HG03064 (cell line): Measurements from ENCODE around the gene IQCK.

Experiments
- ATAC-seq: cut with Tn5 transposase; IDR thresholded peaks from one replicate; pipeline ENCODE4 v1.9.1; 2021; ENCODE audit warnings: low read depth; ENCODE audit not compliant: unreplicated experiment

The IQCK gene

DNA sequence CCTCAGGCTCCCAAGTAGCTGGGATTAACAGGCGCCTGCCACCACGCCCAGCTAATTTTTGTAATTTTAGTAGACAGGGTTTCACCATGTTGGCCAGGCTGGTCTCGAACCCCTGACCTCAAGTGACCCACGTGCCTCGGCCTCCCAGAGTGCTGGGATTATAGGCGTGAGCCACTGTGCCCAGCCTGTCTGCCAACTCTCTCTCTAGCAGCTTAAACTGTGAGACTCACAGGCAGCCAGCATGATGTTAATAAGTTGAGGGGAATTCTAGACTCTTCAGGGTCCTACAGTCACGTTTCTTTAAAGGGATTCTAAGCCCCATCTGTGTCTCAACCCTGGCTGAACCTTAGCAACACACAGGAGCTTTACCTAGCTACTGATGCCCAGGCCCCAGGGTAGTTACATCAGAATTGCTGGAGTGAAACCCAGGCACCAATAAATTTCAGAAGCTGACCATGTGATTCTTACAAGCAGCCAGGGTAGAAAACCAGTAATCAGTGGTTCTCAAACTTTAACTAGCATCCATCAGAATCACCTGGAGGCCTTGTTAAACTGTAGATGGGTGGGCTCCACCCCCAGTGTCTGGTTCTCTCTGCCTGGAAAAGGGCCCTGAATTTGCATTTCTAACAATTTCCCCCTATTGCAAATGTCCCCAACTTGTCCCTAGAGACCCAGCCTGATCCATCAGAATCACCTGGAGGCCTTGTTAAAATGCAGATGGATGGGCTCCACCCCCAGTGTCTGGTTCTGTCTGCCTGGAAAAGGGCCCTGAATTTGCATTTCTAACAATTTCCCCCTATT is 135.9 kb downstream of the IQCK start:
- ATAC-seq = no peak

DNA sequence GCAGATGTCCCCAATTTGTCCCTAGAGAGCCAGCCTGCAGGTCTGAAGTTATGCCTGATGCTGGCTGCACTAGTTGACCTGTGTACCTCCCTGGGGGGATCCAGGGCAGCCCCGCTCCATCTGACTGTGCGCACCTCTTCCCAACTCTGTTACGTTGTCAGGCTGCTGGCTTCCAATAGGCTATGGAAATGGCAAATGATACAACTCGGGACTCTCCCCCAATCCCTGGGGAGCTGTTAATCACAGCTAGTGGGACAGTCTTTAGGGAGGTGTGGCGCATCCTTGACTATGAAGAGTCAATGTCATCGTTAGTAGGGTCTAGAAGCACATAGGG is 136.4 kb downstream of the IQCK start:
- ATAC-seq = no peak

DNA sequence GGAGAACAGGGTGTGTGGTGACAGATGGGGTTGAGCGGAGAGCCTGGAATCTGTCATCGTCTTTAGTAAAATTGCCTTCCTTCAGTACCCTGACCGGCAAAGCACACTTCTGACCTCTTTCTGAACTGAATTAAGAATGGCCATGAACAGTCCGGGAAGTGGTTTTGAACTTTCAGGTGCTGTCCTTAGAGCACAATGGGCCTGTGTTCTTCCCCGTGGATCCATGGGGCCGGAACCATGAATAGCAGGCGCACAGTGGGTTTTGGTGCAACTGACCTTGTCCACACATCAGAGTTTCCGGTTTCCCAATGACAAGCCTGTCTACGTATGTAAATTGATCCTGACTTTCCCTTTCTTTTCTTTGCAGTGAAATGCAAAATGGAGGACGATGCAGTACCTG is 138.0 kb downstream of the IQCK start:
- ATAC-seq = no peak

DNA sequence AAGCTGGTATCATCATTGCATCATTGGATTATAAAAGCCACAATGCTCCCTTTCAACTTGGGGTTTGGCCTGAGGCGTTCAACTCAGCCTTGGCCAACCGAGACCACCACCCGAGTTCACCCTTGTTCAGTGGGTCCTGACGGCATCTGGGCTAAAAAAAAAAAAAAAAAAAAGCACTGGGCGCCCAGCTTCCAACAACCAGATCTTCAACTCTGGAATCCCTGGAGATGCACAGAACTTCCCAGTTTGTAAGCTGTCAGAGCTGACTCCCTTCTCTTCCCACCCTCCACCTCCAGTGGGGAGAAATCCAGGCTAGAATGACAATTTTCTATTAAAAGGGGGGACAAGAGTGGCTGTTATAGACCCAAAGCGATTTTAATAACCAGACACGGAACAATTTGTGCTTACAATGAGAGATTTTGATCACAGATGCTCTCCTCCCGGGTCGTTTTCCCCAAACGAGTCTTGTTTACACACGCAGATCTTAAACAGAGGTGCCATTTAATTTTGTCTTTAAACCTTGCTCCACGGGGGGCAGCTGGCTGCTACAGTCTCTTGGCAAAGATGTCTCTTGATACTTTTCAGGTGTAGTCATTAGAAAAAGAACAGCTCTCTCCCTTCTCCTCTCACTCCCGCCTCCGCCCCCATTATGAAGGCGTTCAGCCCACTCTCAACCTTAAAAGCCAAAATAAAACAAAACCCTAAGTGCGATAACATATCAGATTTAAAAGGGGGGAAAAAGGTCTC is 139.7 kb downstream of the IQCK start:
- no peak for ATAC-seq

DNA sequence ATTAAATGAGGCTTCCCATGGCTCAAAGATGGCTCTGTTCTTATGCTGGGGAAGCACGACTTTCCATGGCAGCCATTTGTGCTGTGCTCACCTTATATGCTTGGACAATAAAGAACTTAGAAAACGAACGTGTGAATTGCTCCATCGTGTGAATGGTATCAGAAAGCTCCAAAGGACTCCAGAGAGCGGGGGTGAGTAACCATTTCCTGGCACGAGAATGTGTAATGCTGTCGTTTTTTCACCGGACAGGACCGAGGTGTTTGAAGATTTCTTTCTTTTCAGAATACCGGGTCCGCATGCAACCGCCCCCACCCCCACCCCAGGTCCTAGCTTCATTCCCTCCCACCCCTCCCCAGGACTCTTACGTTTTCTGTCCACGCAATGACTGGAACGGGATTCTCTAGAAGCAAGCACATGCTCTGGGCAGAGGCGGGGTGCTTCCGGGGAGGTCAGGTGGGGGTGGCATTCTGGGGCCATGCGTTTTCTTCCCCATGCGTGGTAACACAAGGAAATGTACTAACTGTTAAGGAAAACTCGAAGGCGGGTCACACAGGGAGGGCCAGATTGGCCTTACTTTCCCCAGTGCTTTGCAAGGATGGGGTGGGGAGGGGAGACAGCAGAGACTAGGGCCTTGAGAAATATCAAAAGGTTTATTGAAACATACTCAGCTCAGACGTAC is 140.4 kb downstream of the IQCK start:
- ATAC-seq = no peak

DNA sequence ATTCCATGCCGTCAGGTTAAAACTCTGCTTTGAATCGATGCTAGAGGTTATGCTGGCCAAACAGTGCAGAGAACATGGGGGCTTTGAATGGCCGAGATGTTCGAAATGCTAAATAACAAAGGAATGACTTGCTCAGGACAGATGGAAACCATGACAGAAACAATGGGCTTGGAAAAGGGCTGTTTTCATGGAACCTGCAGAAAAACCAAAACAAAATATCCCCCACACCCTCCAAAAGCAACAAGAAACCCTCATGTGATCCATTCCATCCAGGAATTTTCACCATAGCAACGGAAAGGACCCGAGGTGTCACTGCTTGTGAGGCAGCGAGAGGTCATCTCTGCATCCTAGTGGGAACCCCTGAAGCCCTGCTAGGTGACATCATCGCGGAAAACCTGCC is 141.1 kb downstream of the IQCK start:
- ATAC-seq = no peak

DNA sequence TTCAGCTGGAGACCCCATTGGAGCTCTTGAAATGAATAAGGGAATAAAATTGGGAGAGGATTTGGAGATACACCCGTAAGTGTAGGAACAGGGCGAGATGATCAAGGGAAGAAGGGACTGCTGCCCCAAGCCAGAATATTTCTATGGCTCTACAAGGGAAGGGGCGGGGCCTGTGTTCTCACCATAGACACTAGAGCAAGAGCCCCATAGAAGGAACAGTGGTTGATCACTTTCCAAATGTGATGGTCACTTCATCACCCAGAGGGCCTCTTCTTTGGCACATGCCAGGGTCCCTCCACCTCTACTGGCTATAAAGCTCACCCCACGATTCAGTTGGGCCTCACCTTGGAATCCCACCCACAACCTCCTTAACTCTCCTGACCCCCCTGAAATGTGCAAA is 141.5 kb downstream of the IQCK start:
- ATAC-seq = no peak

DNA sequence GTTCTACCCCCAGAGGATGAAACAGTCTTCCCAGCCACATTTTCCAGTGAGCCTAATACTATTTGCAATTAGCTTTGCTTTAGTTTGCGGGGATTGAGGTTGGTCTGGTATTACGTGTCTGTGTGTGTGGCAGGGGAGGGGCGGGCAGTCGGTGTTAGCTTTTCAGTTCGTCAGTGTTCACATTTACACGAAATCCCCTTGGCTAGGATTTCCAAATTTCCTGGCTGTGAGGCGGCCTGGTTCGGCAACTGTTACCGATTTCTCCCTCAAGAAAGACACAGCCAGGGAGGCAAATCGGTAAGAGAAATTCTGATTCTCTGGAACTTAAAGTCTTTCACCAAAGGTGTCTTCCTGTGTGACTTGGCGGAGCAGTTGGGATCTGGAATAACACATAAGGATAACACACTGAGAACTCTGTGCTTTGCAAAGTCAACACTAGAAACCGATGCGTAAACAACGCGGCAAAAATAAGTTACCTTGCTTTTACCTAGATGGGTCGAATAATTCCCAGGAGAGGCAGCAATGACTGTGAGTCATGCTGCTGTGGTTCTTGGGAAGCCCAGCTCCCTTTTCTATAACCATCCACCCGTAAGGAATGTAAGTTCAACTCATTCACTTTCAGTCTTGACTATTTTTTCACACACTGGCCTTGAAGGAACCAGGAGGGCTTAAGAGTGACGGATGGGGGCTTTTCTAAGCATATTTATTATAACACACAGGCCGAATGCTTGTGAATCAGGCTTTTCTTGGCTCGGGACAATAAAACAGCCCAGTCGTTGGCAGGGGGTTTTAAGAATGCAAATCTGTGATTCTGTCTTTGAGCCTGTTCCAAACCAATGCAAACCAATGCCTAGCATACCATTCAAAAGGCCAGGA is 142.3 kb downstream of the IQCK start:
- no peak for ATAC-seq

DNA sequence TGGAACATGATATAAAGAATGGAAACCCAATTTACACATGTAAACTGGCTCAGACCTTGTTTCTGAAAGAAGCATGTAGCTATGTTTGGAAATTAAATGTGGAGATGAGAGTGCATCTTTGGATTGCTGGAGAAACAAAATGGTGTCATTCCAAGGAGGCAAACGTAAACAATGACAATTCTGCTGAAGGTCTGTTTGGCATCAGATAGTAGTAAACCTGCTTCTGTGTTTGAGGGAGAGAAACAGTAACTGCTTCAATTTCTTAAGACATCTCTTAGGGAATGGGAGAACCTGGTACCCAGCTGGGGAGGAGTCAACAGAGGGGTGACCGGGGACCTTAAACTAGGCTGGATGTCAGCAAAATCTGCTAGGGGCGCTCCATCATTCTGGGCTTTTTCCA is 143.1 kb downstream of the IQCK start:
- no peak for ATAC-seq

DNA sequence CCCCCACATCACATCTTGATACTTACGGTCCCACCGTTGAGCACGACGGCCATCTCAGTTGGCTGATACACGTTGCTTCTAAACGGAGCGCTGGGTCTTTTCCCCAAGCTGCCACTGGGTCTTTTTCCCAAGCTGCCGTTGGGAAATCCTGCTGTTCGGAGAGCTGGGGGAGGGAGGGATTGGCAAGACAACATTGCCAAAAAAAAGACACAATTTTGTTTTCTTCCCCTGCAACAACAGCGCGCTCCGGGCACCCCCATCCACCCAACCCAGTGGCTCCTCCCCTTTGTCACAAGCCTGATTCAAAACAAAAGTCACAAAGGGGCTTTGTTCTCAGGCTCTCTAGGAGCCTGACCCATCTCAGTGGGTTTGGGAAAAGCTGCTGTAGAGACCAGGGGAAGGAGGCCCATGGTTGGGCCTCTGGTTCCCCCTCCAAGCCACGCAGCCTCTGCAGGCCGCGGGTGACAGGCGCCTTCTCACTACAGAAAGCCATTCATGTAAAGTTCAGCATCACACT is 143.8 kb downstream of the IQCK start:
- ATAC-seq = no peak

DNA sequence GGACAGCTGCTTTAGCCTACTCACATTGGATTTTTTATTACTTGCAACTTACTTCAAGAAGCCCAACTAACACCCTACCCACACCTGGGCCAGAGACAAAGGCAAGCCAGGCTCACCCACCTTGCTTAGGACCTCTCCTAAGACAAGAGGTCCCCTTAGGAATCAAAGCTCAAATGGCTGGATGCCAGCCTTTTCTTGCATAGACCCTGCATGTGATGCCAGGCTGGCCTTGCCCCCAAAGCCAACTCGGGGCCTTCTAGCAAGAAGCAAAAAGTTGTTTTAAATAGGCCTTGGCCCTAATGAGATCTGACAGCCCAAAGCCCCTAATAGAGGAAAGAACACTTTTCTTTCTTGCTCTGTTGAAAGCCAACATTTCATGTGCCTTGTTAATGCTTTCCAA is 145.9 kb downstream of the IQCK start:
- ATAC-seq = no peak

DNA sequence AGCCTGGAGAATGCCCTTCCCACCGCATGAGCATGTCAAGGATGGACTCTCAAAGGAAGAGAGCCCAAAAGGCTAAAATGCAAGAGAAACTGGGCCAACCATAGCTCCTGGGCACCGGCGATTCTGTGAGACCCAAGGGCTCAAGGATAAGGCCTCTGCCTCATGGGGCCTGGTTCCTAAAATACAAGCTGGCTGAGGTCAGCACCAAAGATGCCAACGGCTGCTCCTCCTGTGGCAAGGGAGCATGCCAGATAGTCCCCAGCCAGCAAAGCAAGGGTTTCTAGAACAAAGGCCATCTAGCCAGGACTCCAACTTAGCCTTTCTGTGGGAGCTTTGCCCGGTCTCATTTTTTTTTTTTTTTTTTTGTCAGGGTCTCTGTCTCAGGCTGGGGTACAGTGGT is 146.5 kb downstream of the IQCK start:
- no peak for ATAC-seq

DNA sequence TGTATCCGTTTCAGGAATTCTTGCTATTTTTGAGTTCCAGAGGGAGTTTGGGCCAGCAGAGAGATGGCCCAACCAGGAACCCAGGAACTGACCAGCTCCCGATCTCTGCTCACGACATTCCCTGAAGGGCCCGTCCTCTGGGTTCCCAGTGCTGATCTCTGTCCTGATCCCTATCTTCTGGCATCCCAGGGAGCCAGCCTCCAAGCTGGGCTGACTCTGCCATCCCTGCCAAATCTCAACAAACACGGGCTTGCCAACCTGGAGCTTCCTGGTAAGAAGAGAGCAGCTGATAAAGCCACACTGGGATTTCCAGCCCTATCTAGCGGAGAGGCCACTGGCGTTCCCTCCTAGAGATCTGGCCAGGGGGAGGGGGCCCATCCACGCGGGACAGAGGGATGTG is 150.3 kb downstream of the IQCK start:
- ATAC-seq = no peak

DNA sequence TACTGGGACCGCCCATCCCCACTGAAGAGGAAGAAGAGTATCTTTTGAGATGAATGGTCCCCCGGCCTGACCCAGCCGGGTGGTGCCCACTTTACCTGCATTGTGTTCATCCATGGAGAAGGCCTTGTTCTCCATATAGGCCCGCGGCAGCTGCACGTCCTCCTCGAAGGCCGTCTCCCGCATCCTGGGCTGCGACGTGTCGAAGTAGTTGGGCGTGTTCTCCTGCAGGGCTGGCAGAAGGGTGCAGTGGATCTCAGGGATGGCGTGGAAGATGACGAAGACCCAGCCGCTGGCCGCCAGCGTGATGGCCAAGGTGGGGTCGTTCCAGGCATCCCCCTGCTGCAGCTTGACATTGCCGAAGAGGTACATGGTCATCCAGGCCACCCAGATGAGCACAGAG is 153.7 kb downstream of the IQCK start:
- ATAC-seq = no peak

DNA sequence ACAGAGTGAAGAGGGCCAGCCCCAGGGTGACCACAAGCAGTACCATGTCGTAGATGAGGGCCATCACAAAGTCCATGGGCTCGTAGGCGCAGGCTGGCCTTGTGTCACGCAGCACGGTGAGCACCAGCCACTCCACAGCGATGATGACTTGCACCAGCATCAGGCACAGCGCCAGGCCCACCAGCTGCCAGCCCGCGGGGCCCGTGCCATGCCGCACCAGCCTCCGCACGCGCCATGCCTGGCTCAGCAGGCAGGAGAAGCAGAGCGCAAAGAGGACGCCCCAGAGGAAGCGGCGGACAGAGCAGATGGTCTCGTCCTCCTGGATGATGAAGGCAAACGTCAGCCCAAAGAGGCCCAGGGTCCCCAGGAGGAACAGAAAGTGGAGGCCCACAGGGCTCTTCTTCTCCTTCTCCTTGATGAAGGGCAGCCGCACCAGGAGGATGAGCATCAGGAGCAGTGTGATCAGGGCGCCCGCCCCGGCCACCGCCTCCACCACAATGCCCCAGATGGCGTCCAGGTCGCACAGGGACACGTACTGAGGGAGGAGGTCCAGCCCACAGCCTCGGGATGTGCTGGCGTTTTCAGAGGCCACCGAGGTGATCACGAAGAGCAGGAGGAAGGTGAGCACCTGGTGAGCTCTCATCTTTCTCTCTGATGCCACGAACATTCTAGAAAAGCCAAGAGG is 154.2 kb downstream of the IQCK start:
- ATAC-seq = no peak

DNA sequence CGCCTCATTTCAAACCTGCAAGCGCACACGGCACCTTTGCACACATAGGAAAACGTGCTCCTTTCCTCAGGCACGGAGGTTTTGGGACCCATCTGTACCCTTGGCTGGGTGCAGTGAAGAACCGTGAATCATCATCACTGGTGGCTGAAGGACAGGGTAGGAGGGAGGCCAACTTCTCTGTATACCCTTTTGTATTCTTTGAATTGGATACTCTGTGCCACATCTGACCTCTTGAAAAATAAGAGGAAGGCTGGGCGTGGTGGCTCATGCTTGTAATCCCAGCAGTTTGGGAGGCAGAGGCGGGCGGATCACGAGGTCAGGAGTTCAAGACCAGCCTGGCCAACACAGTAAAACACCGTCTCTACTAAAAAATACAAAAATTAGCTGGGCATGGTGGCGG is 154.9 kb downstream of the IQCK start:
- ATAC-seq = no peak

DNA sequence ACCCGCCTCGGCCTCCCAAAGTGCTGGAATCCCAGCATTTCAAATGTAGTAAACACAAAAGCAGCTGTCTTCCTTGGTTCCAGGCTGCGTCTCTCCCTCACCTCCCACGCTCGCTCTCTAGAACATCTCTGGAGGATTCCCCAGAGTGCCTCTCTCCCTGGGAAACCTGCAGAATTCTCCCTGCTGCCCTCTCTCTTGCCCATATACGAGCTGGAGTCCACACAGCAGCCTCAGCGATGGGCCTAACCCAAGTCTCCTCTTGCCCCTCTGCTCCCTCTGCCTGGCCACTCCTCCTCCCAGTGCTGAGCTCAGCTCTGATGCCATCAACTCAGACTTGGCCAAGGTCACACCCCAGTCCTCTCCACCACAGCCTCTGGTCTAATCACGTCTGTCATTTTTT is 156.0 kb downstream of the IQCK start:
- no peak for ATAC-seq

DNA sequence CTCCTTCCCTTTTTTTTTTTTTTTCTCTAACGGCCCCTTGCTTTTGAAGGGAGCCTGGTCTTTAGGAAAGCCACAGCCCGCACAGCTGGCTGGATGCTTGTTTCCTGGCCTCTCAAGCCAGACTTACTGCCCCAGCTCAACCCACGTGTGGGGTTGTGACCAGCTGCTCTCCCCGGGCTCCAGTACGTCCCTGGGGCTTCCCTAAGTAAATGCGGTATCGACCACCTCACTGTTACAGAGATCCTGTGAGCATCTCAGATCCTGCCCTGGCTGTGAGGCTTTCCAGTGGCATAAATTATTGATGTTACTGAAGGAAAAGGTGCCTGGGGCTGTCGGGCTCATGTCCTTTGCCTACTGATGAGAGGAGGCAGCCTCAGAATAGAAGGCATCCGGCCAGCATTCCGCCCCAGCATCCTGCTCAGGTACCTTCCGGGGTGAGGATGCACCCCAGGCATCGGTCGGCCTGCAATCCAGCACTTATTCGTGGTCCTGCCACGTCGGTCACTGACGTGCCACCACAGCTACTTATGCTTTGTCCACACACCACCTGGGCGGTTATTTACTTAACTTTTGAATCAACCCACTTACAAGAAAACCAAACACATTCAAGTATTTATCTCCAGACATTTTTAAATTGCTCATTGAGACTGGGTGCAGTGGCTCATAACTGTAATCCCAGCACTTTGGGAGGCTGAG is 156.9 kb downstream of the IQCK start:
- no peak for ATAC-seq

DNA sequence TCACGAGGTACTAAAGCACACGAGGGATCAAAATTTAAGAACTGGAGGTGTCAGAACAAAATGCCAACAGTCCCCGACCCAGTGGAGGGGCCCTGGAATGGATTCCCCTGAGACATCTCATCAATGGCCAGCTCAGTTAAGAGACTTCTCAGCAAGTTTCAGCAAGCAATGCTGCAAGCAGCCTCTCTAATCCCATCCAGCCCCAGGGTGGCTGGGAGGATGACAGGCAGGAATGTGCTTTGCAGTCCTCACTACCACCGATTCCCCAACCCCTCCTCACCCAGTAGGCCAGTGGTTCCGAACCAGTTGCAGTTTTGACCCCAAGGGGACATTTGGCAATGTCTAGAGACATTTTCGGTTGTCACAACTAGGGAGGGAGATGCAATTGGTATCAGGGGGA is 157.8 kb downstream of the IQCK start:
- ATAC-seq = no peak
